ENCODE measurements around the gene C20orf173. TPM values are rescaled to one million over a fixed set of nuclear protein-coding genes. Genes with fewer than 3 reads are reported as not detected.
A peak's percentile ranks its signal among the peaks of the same experiment; 100 is the strongest.

Gene C20orf173
- total and polyA plus RNA-seq, 2 of the 13 experiments (the other 11 are each of a cell fraction or from before 2014, with no cell fraction given) = not detected

DNA sequence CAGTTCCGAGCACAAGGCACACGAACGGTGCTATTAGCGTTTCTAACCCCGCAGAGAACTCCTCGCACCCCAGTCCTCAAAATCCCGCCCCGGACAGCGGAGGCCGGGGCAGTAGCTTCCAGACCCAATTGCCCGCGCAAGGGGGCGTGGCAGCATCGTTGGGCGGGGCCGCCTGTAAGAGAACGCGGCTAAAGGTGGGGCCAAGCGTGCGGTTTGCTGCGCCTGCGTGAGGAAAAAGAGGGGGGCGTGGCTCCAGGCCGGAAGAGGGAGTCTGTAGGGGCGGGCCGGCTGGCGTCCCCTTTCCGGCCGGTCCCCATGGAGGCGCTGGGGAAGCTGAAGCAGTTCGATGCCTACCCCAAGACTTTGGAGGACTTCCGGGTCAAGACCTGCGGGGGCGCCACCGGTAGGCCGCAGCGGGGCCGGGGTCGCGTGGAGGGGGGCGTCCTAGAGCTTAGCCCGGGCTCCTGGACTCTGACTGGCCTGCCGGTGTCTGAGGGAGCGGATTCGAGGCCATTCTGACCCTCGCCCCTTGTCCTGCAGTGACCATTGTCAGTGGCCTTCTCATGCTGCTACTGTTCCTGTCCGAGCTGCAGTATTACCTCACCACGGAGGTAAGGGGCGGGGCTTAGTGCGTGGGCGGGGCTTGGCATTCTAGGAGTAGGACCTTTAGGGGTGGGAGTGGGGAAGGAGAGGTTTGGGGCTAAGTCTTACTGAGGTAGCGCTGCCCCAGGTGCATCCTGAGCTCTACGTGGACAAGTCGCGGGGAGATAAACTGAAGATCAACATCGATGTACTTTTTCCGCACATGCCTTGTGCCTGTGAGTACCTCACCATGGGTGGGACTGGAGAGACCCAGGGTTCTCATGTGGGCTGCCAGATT is 12.6 kb upstream of the C20orf173 start, which contains the start of gene ERGIC3 (continued):
- TF ChIP-seq, protein P1, sequence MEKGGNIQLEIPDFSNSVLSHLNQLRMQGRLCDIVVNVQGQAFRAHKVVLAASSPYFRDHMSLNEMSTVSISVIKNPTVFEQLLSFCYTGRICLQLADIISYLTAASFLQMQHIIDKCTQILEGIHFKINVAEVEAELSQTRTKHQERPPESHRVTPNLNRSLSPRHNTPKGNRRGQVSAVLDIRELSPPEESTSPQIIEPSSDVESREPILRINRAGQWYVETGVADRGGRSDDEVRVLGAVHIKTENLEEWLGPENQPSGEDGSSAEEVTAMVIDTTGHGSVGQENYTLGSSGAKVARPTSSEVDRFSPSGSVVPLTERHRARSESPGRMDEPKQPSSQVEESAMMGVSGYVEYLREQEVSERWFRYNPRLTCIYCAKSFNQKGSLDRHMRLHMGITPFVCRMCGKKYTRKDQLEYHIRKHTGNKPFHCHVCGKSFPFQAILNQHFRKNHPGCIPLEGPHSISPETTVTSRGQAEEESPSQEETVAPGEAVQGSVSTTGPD (CRISPR knock-in tag; IDR thresholded peaks at IDR 0.05) = no peak
- no peak for TF ChIP-seq SNRNP70 (IDR thresholded peaks at IDR 0.05; ENCODE audit: low read depth, low read length)
- no peak; the same call in 1 of the 2 replicates for TF ChIP-seq ZNF34 (CRISPR knock-in tag; IDR thresholded peaks at IDR 0.05; ENCODE audit: borderline replicate concordance)
- peak; percentile 20; the same call in 1 of the 2 replicates for TF ChIP-seq SP1 (IDR thresholded peaks at IDR 0.05)
- TF ChIP-seq SP1 (CRISPR knock-in tag; IDR thresholded peaks at IDR 0.05) = peak; percentile 97
- TF ChIP-seq ZBTB38 (CRISPR knock-in tag; IDR thresholded peaks at IDR 0.05) = peak; percentile 99
- TF ChIP-seq ZNF441 (CRISPR knock-in tag; IDR thresholded peaks at IDR 0.05; ENCODE audit: borderline replicate concordance) = peak; percentile 95
- TF ChIP-seq PATZ1 (CRISPR knock-in tag; IDR thresholded peaks at IDR 0.05) = peak; percentile 82
- peak; percentile 89 for TF ChIP-seq ETV5 (CRISPR knock-in tag; IDR thresholded peaks at IDR 0.05; ENCODE audit: borderline replicate concordance)
- TF ChIP-seq RXRB (CRISPR knock-in tag; IDR thresholded peaks at IDR 0.05; ENCODE audit: borderline replicate concordance) = peak; percentile 75
- TF ChIP-seq DBP (CRISPR knock-in tag; IDR thresholded peaks at IDR 0.05; ENCODE audit: not compliant biosample characterization) = no peak
- TF ChIP-seq, protein P2, sequence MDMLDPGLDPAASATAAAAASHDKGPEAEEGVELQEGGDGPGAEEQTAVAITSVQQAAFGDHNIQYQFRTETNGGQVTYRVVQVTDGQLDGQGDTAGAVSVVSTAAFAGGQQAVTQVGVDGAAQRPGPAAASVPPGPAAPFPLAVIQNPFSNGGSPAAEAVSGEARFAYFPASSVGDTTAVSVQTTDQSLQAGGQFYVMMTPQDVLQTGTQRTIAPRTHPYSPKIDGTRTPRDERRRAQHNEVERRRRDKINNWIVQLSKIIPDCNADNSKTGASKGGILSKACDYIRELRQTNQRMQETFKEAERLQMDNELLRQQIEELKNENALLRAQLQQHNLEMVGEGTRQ (IDR thresholded peaks at IDR 0.05; ENCODE audit: low read depth, low read length) = no peak
- TF ChIP-seq, protein P2 (CRISPR knock-in tag; IDR thresholded peaks at IDR 0.05; ENCODE audit: borderline replicate concordance) = peak; percentile 50; the same call in 1 of the 2 replicates
- no peak for TF ChIP-seq ZNF343 (CRISPR knock-in tag; IDR thresholded peaks at IDR 0.05)
- TF ChIP-seq SP140L (CRISPR knock-in tag; IDR thresholded peaks at IDR 0.05; ENCODE audit: borderline replicate concordance) = peak; percentile 61; the same call in 1 of the 2 replicates
- TF ChIP-seq ZSCAN25 (CRISPR knock-in tag; IDR thresholded peaks at IDR 0.05) = no peak
- TF ChIP-seq IKZF4 (CRISPR knock-in tag; IDR thresholded peaks at IDR 0.05; ENCODE audit: borderline replicate concordance, low read depth, not compliant biosample characterization) = peak; percentile 60
- peak; percentile 98 for TF ChIP-seq SRY (CRISPR knock-in tag; IDR thresholded peaks at IDR 0.05)
- peak; percentile 79 for TF ChIP-seq CEBPG (CRISPR knock-in tag; IDR thresholded peaks at IDR 0.05)
- TF ChIP-seq ZNF792 (CRISPR knock-in tag; IDR thresholded peaks at IDR 0.05) = no peak
- TF ChIP-seq FOXM1 (CRISPR knock-in tag; IDR thresholded peaks at IDR 0.05) = no peak
- TF ChIP-seq SRSF4 (IDR thresholded peaks at IDR 0.05; ENCODE audit: low read depth, low read length, poor library complexity, severe bottlenecking) = no peak
- no peak for TF ChIP-seq ZNF251 (CRISPR knock-in tag; IDR thresholded peaks at IDR 0.05)
- 0 out of 2 replicates have a peak, but pooled peaks have one; percentile 78 for TF ChIP-seq ZNF124 (CRISPR knock-in tag; IDR thresholded peaks at IDR 0.05)
- TF ChIP-seq TCF7 (IDR thresholded peaks at IDR 0.05; ENCODE audit: low read depth) = no peak; the same call in 1 of the 2 replicates
